K562 (cell line): ENCODE results near the gene KRTAP4-16. TPM values are rescaled to one million over a fixed set of nuclear protein-coding genes. Genes with fewer than 3 reads are reported as not detected.
"Not testable (repeated sequence)": the region's sequence is repeated elsewhere in the genome, so short reads cannot be mapped to it uniquely, and the experiment has no call there.

Experiments used
- ATAC-seq: fragments of 200-7000 bp; cut with Tn5 transposase; 3 replicates; pipeline ENCODE4 v1.9.1; 2020; ENCODE audit warnings: moderate library complexity
- BruUV-seq: library from RNA; stranded (reverse); fragments of 400-500 nt; replicated peaks from 2 replicates; lab custom pipeline; 2021; lab: Mats Ljungman, UMichigan
- CTCF ChIA-PET: fragments of 300-600 bp; formaldehyde crosslinking; extraction: SDS; loops from one replicate; lab custom pipeline; 2021; ENCODE audit warnings: low intra/inter-chr PET ratio; lab: Yijun Ruan, JAX
- POLR2A ChIA-PET: fragments of 300-600, 350-650 bp; sonication (Branson Sonifier 250); formaldehyde crosslinking; extraction: SDS; loops from one replicate; lab custom pipeline; 2021; ENCODE audit warnings: antibody characterized with exemption, inconsistent platforms; lab: Yijun Ruan, JAX
- DNase-seq, 4 experiments: peaks; one replicate each; pipeline versions ENCODE4 v3.0.0 to v3.0.0-alpha.2; 2011 to 2018; ENCODE audit warnings: low spot score in 3 of 4, mixed read lengths in 3 of 4; ENCODE audit errors: extremely low read depth in 1 of 4
- FAIRE-seq: peaks from 2 replicates; lab custom pipeline; 2011; peaks lifted over from hg19 to GRCh38; lab: Jason Lieb, UNC
- H2AFZ ChIP-seq: 2 replicates; pipeline ENCODE4 v1.6.0; 2011; ENCODE audit warnings: low read depth, low read length, control low read depth, inconsistent platforms
- H3K27ac ChIP-seq: fragments of 200-600 bp; 3 replicates; pipeline ENCODE4 v1.8.0; 2011; ENCODE audit warnings: low read depth, mild to moderate bottlenecking, control low read depth, inconsistent platforms, low read length, moderate library complexity, mixed read lengths; ENCODE audit errors: extremely low read depth
- H3K27me3 ChIP-seq, 2 experiments: fragments of 300-600 bp in 1 of 2; 2 replicates in 1 of 2; 3 replicates in 1 of 2; pipeline versions ENCODE4 v1.6.0 to v1.8.0; 2011; ENCODE audit warnings: inconsistent platforms in 2 of 2, low read length in 2 of 2, mild to moderate bottlenecking in 1 of 2, mixed read lengths in 1 of 2, moderate library complexity in 1 of 2; ENCODE audit not compliant: control insufficient read depth in 2 of 2, insufficient read depth in 2 of 2
- H3K36me3 ChIP-seq: fragments of 300-600 bp; 3 replicates; pipeline ENCODE4 v1.8.0; 2011; ENCODE audit warnings: mild to moderate bottlenecking, low read length, inconsistent platforms; ENCODE audit not compliant: control insufficient read depth, insufficient read depth
- H3K4me1 ChIP-seq, 2 experiments: fragments of 200-600 bp in 1 of 2; replicated peaks in 1 of 2; 2 replicates in 1 of 2; 3 replicates in 1 of 2; pipeline versions ENCODE4 v1.5.1 to v1.8.0; 2011; ENCODE audit warnings: inconsistent platforms in 2 of 2, low read length in 2 of 2, mild to moderate bottlenecking in 1 of 2, mixed read lengths in 1 of 2, moderate library complexity in 1 of 2; ENCODE audit not compliant: control insufficient read depth in 2 of 2, insufficient read depth in 2 of 2
- H3K4me2 ChIP-seq: 2 replicates; pipeline ENCODE4 v1.6.1; 2011; ENCODE audit warnings: low read length, control low read depth, inconsistent platforms, mixed read lengths; ENCODE audit not compliant: insufficient read depth
- H3K4me3 ChIP-seq: fragments of 200-600 bp; sonication (generic), shearing (Covaris generic); 2 replicates; pipeline ENCODE4 v1.5.1; 2016; ENCODE audit warnings: control low read depth, inconsistent platforms
- H3K79me2 ChIP-seq: fragments of 200-600 bp; 3 replicates; pipeline ENCODE4 v1.8.0; 2011; ENCODE audit warnings: low read length, inconsistent platforms; ENCODE audit not compliant: control insufficient read depth, insufficient read depth
- H3K9ac ChIP-seq, 2 experiments: 2 replicates each; pipeline versions ENCODE4 v1.6.0 to v1.6.1; 2011; ENCODE audit warnings: low read depth in 2 of 2, low read length in 2 of 2, control low read depth in 1 of 2, inconsistent platforms in 1 of 2, mild to moderate bottlenecking in 1 of 2, mixed read lengths in 1 of 2; ENCODE audit not compliant: insufficient read depth in 1 of 2
- H3K9me1 ChIP-seq: one replicate; pipeline ENCODE4 v1.6.0; 2011; ENCODE audit warnings: inconsistent platforms, mild to moderate bottlenecking, low read length, moderate library complexity; ENCODE audit not compliant: control insufficient read depth, insufficient read depth
- H3K9me3 ChIP-seq: replicated peaks from 2 replicates; pipeline ENCODE4 v1.5.1; 2011; ENCODE audit warnings: low read depth, low read length, inconsistent platforms; ENCODE audit not compliant: control insufficient read depth, insufficient read depth
- H4K20me1 ChIP-seq: replicated peaks from 2 replicates; pipeline ENCODE4 v1.6.1; 2011; ENCODE audit warnings: low read length, inconsistent platforms, mixed read lengths; ENCODE audit not compliant: control insufficient read depth, insufficient read depth
- ZNF316 ChIP-seq: fragments of 450-650 bp; IDR thresholded peaks from 2 replicates; pipeline ENCODE4 v1.6.1; 2016
- ZNF830 ChIP-seq: fragments of 250-450 bp; sonication (Bioruptor Pico); IDR thresholded peaks from 2 replicates; pipeline ENCODE4 v1.5.0; 2021; ENCODE audit warnings: mild to moderate bottlenecking
- WGBS: fragments of 100-300 bp; shearing (Covaris generic); methylation state at CpG from one replicate; pipeline ENCODE4 v1.1.6; 2016; ENCODE audit warnings: low coverage, mixed read lengths; ENCODE audit not compliant: insufficient coverage; ENCODE audit errors: missing lambda C conversion rate; 5-methylcytosine and 5-hydroxymethylcytosine counted together
- in situ Hi-C: fragments of 300-500 bp; cut with MboI; formaldehyde crosslinking; loops from 4 replicates; pipeline ENCODE4 v1.15.0; 2018; ENCODE audit warnings: inconsistent platforms, mixed read lengths
- intact Hi-C: fragments of 100-400 bp; cut with micrococcal nuclease; formaldehyde crosslinking; loops from 2 replicates; pipeline ENCODE4 v1.14.2; 2022
- polyA plus RNA-seq, 8 experiments: library from polyadenylated mRNA; depleted of rRNA in 4 of 8; stranded (reverse) in 5 of 8; unstranded in 3 of 8; fragments of >200 nt; fragmentation: Nextera tagmentation in 2 of 8; fragmentation: Illumina TruSeq in 1 of 8; extraction: Ambion mirVana in 2 of 8; extraction: Trizol in 1 of 8; gene quantifications; 2 replicates each; pipeline versions ENCODE4 v1.2.1 to v1.2.3, GENCODE V29; 2011 to 2014; ENCODE audit warnings: inconsistent platforms in 1 of 8, missing spikeins in 1 of 8
- total RNA-seq, 7 experiments: library from RNA; depleted of rRNA in 6 of 7; stranded (reverse); fragments of >200 nt in 6 of 7; fragmentation: Illumina TruSeq in 2 of 7; extraction: Trizol in 2 of 7; gene quantifications; 2 replicates each; pipeline versions ENCODE4 v1.2.1 to v1.2.3, GENCODE V29; 2011 to 2021; ENCODE audit warnings: low replicate concordance in 1 of 7

KRTAP4-16 gene
- total and polyA plus RNA-seq, 9 of the 15 experiments (the other 6 are each of a cell fraction or from before 2014, with no cell fraction given) = not detected

GRCh38 chr17:41111151-41111885 is 9.3 kb upstream of the KRTAP4-16 start:
- Histone ChIP-seq H3K27ac (no peak overlapping the region), H2AFZ (no peak overlapping the region), H3K27me3 (no peaks in the 10 kb centered on the region)
- no peak for TF ChIP-seq ZNF830
- TF ChIP-seq ZNF316 = peak; percentile 59
- TF ChIP-seq, all 486 proteins: peak for 1
- intact Hi-C loops (no loop called here), in situ Hi-C loops (no loop called here)
- CTCF ChIA-PET = no interaction called here
- Histone ChIP-seq H3K4me1 (no peaks in the 10 kb centered on the region), H4K20me1 (no peaks in the 10 kb centered on the region), H3K9ac (no peak overlapping the region), H3K79me2 (no peaks in the 10 kb centered on the region), H3K9me1 (no peaks in the 10 kb centered on the region), H3K9me3 (no peaks in the 10 kb centered on the region), H3K36me3 (no peaks in the 10 kb centered on the region), H3K4me2 (no peak overlapping the region), H3K4me3 (no peak overlapping the region)
- no peak for DNase-seq
- 0% methylated on average over 2 of the region's 2 CpGs for whole genome bisulfite sequencing
- POLR2A ChIA-PET = interaction anchor here (0.6 to 1.1 kb wide), 3 partner anchors 29 to 170 kb away, joined by 3 to 4 read pairs (median 3); partner anchors contain the start of gene KRTAP4-6
- no peak for ATAC-seq
- BruUV-seq = no TSS peak
- FAIRE-seq = no peak

GRCh38 chr17:41108728-41109386 is 6.8 kb upstream of the KRTAP4-16 start:
- H3K36me3 ChIP-seq, DNase-seq, H3K27ac ChIP-seq, H4K20me1 ChIP-seq, H3K27me3 ChIP-seq, H3K4me2 ChIP-seq, intact Hi-C loops, BruUV-seq, H3K9ac ChIP-seq, CTCF ChIA-PET, H3K79me2 ChIP-seq, H3K9me1 ChIP-seq, H3K4me1 ChIP-seq, FAIRE-seq, in situ Hi-C loops, ATAC-seq, H3K9me3 ChIP-seq, H2AFZ ChIP-seq, H3K4me3 ChIP-seq, POLR2A ChIA-PET: not testable (repeated sequence)
- WGBS = 0% methylated on average over 1 of the region's 1 CpG
